ENCODE measurements around the gene LSM2.

DNA sequence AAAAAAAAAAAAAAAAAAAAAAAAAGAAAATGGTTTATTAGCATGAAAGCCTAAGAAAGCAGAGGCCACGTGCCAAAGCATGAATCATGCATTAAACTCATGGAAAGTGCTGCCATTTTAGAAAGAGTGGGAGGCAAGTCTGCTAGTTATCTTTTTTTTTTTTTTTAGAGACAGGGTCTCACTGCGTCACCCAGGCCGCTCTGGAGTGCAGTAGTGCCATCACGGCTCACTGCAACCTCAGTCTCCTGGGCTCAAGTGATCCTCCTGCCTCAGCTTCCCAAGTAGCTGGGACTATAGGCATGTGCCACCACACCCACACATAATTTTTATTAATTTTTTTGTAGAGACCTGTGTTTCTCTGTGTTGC, 34.8 kb downstream of the LSM2 start:
- TF ChIP-seq, protein P1, sequence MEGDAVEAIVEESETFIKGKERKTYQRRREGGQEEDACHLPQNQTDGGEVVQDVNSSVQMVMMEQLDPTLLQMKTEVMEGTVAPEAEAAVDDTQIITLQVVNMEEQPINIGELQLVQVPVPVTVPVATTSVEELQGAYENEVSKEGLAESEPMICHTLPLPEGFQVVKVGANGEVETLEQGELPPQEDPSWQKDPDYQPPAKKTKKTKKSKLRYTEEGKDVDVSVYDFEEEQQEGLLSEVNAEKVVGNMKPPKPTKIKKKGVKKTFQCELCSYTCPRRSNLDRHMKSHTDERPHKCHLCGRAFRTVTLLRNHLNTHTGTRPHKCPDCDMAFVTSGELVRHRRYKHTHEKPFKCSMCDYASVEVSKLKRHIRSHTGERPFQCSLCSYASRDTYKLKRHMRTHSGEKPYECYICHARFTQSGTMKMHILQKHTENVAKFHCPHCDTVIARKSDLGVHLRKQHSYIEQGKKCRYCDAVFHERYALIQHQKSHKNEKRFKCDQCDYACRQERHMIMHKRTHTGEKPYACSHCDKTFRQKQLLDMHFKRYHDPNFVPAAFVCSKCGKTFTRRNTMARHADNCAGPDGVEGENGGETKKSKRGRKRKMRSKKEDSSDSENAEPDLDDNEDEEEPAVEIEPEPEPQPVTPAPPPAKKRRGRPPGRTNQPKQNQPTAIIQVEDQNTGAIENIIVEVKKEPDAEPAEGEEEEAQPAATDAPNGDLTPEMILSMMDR (IDR thresholded peaks at IDR 0.05) = no peak
- no peak for TF ChIP-seq POLR2A (IDR thresholded peaks at IDR 0.05)
